Neutrophil (primary cell): ENCODE data around the gene NBEA.

Experiments
- H3K27ac ChIP-seq: fragments of 200-600 bp; sonication (generic); 2 replicates; pipeline ENCODE4 v1.5.1; 2016; ENCODE audit warnings: mild to moderate bottlenecking, moderate library complexity
- H3K27me3 ChIP-seq: fragments of 200-600 bp; sonication (generic); 2 replicates; pipeline ENCODE4 v1.6.0; 2016; ENCODE audit warnings: mild to moderate bottlenecking
- H3K36me3 ChIP-seq: fragments of 200-600 bp; sonication (generic); 2 replicates; pipeline ENCODE4 v1.5.1; 2017
- H3K4me1 ChIP-seq, 2 experiments: fragments of 200-600 bp in 1 of 2; sonication (generic) in 1 of 2; 1 replicate in 1 of 2; 2 replicates in 1 of 2; pipeline versions ENCODE4 v1.5.1 to v1.6.1; 2013 to 2016; ENCODE audit warnings: low read depth in 1 of 2, low read length in 1 of 2, mild to moderate bottlenecking in 1 of 2, moderate library complexity in 1 of 2; ENCODE audit not compliant: control insufficient read depth in 1 of 2, insufficient read depth in 1 of 2
- H3K4me3 ChIP-seq, 2 experiments: fragments of 200-600 bp in 1 of 2; sonication (generic) in 1 of 2; 1 replicate in 1 of 2; 2 replicates in 1 of 2; pipeline ENCODE4 v1.5.1; 2013 to 2016; ENCODE audit warnings: low read depth in 1 of 2, low read length in 1 of 2, mild to moderate bottlenecking in 1 of 2, moderate library complexity in 1 of 2
- H3K9me3 ChIP-seq: fragments of 200-600 bp; sonication (generic); 2 replicates; pipeline ENCODE4 v1.5.1; 2016
- TF ChIP-seq, protein P1 (sequence below): fragments of 200-600 bp; sonication (generic); IDR thresholded peaks from 2 replicates; pipeline ENCODE4 v1.5.1; 2016; ENCODE audit warnings: antibody characterized with exemption

Gene NBEA

DNA sequence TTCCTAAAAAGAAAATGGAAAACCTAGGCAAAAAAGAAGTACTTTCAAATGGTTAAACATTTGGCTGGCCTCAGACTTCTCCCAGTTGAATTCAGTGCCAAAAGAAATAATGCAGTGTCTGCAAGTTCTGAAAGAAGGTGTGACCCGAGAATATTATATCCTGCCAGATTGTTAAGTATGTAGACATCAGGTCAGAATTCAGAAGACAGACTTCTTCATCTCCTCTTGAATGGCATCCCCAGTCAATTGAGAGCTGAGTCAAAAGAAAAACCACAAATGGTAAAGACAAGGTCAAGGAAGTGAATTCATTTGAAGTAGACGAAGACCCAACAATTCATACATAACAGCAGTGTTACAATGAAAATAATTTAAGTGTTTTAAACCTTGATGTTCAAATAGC is 194.5 kb downstream of the NBEA start:
- no peaks in the 10 kb centered on the region for H3K9me3 ChIP-seq
- H3K36me3 ChIP-seq: no peaks in the 10 kb centered on the region
- no peaks in the 10 kb centered on the region for H3K27me3 ChIP-seq
- TF ChIP-seq, protein P1, sequence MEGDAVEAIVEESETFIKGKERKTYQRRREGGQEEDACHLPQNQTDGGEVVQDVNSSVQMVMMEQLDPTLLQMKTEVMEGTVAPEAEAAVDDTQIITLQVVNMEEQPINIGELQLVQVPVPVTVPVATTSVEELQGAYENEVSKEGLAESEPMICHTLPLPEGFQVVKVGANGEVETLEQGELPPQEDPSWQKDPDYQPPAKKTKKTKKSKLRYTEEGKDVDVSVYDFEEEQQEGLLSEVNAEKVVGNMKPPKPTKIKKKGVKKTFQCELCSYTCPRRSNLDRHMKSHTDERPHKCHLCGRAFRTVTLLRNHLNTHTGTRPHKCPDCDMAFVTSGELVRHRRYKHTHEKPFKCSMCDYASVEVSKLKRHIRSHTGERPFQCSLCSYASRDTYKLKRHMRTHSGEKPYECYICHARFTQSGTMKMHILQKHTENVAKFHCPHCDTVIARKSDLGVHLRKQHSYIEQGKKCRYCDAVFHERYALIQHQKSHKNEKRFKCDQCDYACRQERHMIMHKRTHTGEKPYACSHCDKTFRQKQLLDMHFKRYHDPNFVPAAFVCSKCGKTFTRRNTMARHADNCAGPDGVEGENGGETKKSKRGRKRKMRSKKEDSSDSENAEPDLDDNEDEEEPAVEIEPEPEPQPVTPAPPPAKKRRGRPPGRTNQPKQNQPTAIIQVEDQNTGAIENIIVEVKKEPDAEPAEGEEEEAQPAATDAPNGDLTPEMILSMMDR: no peak
- no peak overlapping the region for H3K27ac ChIP-seq
- no peaks in the 10 kb centered on the region for H3K4me1 ChIP-seq
- no peak overlapping the region for H3K4me3 ChIP-seq

DNA sequence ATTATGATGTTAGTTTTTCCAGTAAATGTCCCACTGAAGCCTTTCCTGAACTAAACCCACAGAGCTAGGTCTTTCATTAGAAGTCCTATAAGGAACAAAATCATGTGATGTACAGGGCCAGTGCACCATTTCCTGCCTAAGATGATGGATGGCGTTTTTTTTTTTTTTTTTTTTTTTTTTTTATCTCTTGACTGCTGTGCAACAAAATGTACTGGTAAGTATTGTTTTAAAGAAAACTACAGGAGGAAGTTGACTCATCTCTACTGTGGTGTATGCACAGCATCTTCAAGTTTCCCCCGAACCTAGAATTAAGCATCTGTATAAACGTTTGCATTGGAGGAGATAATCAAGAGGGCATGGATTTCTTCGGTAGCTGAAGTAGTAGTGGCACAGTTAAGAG is 197.5 kb downstream of the NBEA start:
- H3K4me1 ChIP-seq: no peaks in the 10 kb centered on the region
- H3K27ac ChIP-seq: no peak overlapping the region
- H3K36me3 ChIP-seq: no peaks in the 10 kb centered on the region
- no peaks in the 10 kb centered on the region for H3K9me3 ChIP-seq
- no peak overlapping the region for H3K4me3 ChIP-seq
- TF ChIP-seq, protein P1: no peak
- H3K27me3 ChIP-seq: no peaks in the 10 kb centered on the region

DNA sequence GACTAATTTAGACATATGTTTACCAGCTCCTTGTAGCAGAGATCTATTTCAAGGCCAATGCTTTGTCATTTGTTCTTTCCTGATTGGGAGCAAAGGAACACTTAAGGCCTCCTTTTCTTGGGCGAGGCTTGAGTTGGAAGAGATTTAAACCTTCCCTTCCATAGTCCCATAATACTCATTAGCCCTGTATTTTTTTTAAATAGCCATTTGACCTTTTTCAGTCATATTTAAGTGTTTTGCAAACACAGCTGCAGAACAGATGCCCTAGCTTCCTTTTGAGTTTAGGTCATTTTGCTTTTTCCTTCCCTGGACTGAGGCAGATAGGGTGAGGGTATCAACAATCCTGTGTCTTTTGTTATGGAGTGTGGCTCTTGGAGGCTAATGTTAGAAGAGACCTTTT is 198.3 kb downstream of the NBEA start:
- Histone ChIP-seq H3K4me3 (no peak overlapping the region), H3K4me1 (no peaks in the 10 kb centered on the region), H3K36me3 (no peaks in the 10 kb centered on the region), H3K9me3 (no peaks in the 10 kb centered on the region), H3K27me3 (no peaks in the 10 kb centered on the region), H3K27ac (no peak overlapping the region)
- TF ChIP-seq, protein P1: no peak

DNA sequence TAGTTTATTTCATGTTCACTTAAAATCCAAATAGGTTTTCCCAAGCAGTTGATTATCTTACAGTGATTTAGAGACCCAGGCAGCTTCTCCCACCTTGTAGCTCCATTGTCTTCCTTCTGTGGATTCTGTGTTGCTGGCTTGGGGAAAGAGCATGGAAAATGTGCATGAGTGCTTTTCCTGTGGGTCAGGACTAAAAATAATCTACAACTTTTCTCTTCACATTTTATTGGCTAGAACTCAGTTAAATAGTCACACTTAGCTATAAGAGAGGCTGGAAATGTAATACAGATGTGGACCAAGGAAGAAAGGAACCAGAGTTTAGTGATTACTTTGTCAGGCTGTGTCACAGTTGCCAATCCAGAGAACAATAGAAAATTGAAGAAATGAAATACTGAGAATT is 198.8 kb downstream of the NBEA start:
- H3K4me1 ChIP-seq: no peaks in the 10 kb centered on the region
- no peaks in the 10 kb centered on the region for H3K36me3 ChIP-seq
- no peaks in the 10 kb centered on the region for H3K9me3 ChIP-seq
- TF ChIP-seq, protein P1: no peak
- H3K27me3 ChIP-seq: no peaks in the 10 kb centered on the region
- no peak overlapping the region for H3K27ac ChIP-seq
- no peak overlapping the region for H3K4me3 ChIP-seq

DNA sequence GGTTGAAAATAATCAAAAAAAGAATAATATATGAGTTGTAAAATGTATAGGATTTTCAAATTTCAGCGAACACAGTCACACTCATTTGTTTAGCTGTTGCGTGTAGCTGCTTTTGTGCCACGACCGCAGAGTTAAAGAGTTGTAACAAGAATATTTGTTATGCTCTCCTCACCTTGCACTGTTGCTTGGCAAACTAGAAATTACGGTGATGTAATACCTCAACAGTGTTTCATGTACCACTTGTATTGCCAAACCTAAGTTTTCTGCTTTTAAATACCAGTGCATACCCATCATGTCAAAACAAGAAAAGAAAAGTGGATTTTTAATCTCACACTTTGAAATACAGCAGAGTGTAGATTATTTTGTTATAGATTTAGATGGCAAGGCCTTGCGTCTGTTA is 201.1 kb downstream of the NBEA start:
- Histone ChIP-seq H3K36me3 (no peaks in the 10 kb centered on the region), H3K9me3 (no peaks in the 10 kb centered on the region), H3K27me3 (no peaks in the 10 kb centered on the region), H3K27ac (no peak overlapping the region), H3K4me1 (no peaks in the 10 kb centered on the region), H3K4me3 (no peak overlapping the region)
- TF ChIP-seq, protein P1: no peak
